ENCODE data around the gene KCNH1.

The KCNH1 gene, protein sequence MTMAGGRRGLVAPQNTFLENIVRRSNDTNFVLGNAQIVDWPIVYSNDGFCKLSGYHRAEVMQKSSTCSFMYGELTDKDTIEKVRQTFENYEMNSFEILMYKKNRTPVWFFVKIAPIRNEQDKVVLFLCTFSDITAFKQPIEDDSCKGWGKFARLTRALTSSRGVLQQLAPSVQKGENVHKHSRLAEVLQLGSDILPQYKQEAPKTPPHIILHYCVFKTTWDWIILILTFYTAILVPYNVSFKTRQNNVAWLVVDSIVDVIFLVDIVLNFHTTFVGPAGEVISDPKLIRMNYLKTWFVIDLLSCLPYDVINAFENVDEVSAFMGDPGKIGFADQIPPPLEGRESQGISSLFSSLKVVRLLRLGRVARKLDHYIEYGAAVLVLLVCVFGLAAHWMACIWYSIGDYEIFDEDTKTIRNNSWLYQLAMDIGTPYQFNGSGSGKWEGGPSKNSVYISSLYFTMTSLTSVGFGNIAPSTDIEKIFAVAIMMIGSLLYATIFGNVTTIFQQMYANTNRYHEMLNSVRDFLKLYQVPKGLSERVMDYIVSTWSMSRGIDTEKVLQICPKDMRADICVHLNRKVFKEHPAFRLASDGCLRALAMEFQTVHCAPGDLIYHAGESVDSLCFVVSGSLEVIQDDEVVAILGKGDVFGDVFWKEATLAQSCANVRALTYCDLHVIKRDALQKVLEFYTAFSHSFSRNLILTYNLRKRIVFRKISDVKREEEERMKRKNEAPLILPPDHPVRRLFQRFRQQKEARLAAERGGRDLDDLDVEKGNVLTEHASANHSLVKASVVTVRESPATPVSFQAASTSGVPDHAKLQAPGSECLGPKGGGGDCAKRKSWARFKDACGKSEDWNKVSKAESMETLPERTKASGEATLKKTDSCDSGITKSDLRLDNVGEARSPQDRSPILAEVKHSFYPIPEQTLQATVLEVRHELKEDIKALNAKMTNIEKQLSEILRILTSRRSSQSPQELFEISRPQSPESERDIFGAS

DNA sequence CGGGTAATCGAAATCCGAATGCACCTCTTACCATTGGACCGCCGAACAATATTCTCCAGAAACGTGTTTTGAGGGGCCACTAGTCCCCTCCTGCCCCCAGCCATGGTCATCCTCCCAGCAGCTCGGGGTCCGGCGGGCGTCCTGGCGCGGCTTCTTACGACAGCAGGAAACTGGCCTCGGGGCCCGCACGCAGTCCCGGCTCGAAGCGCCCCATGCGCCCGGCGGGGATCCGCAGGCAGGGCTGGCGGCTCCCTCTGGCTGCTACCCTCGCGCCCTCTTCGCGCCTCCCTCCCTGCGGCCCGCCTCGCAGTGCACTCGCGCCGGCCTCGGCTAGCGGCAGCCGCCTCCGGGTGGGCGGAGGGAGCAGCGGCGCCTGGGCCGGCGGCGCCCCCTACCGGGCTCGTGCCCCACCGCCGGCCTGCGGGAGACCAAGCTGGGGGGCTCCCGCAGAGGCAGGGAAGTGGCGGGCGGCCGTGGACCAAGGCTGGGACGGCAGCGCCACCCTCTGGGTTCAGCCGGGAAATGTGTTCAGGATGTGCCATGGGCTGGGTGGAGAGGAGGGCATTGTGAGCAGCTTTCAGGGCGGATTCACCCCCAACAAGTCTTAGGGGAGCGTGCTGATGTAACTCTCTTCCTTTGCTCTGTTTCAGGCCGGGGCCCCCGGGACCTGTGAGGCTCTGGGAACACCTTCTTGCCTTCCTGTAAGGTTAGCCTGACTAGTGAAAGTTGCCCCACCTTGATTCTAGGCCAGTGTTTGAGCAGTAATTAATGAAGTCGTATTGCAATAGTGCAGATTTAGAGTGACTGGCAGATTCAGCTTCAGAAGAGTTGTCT lies at the start of gene KCNH1:
Gene KCNH1, minus strand, starts transcription at position 313 of the 834 bp plus-strand sequence. Its CDS starts 203 bp downstream, at position 110.
- peak; percentile 70 for DNase-seq (ENCODE audit: low spot score)

DNA sequence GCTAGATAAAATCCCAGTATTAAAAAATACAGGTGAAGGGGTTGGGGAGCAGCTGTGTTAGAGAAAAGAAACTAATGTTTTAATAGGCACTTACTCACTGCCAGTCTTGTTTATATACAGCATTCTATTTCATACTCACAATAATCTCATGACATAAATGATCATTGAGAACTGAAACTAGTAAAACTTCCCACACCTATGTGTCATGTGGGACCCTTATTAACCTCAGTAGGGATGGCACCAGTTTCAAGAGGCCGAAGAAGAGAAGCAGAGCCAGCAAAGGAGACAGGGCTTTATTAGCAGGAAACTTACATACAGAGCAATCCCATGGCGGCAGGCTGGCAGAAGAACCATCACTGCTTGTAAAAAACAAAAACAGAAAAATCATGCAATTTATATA lies 48.8 kb upstream of the KCNH1 start:
- no peak for DNase-seq (ENCODE audit: low spot score)

DNA sequence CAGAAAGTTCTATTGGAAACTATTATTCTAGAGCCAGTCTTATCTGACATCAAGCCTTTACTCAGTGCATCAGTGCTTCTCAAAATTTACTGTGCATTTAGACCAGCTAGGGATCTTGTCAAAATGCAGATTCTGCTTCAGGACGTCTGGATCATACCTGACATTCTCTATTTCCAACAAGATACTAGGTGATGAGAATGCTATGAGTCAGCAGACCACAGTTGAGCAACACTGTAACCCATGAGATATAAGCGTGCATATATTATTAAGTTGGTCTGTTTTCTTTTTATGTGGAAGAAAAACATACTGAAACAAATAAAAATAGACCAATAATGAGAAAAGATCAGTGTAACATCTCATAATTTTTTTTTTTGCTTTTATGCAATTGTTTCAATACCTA lies 40.4 kb upstream of the KCNH1 start:
- no peak for DNase-seq (ENCODE audit: low spot score)

DNA sequence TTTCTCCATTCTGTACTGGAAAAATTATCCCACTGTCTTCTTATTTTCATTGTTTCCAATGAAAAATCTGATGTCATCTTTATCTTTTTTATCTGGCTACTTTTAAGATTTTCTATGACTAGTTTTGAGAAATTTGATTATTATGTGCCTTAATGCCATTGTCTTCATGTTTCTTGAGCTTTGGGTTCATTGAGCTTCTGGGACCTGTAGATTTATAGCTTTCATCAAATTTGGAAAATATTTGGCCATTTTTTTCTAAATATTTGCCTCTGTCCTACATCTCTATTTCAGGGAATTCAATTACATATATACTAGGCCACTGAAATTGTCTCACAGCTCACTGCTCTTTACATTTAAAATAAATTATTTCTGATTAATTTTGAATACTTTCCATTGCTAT lies 38.7 kb upstream of the KCNH1 start:
- no peak for DNase-seq (ENCODE audit: low spot score)

DNA sequence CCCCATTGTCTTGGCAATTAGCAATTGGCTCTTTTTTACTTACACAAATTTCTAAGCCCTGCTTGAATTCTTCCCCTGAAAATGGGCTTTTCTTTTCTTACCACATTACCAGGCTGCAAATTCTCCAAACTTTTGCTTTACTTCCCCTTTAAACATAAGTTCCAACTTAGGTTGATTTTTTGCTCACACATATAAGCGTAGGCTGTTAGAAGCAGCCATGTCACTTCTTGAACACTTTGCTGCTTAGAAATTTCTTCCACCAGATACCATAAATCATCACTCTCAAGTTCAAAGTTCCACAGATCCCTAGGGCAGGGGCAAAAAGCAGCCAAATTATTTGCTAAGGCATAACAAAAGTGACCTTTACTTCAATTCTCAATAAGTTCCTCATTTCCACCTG lies 35.4 kb upstream of the KCNH1 start:
- no peak for DNase-seq (ENCODE audit: low spot score)

DNA sequence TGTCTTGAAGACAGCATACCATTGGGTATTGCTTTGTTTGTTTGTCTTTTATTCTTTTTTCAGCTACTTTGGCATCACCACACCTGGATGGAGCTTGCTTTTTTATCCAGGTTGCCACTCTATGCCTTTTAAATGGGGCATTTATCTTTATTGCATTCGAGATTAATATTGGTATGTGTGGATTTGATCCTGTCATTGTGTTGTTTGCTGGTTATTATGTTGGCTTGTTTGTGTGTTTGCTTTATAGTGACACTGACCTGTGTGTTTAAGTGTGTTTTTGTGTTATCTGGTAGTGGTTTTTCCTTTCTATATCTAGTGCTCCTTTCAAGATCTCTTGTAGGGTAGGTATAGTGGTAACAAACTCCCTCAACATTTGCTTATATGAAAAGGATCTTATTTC lies 24.9 kb upstream of the KCNH1 start:
- no peak for DNase-seq (ENCODE audit: low spot score)

DNA sequence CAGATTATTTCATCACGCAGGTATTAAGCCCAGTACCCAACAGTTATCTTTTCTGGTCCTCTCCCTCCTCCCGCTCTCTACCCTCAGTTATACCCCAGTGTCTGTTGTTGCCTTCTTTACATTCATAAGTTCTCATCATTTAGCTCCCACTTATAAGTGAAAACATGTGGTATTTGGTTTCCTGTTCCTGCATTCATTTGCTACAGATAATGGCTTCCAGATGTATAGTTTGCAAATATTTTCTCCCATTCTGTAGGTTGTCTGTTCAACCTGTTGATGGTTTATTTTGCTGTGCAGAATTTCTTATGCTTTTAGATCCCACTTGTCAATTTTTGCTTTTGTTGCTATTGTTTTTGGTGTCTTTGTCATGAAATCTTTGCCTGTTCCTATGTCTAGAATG lies 21.1 kb upstream of the KCNH1 start:
- DNase-seq (ENCODE audit: low spot score): no peak

DNA sequence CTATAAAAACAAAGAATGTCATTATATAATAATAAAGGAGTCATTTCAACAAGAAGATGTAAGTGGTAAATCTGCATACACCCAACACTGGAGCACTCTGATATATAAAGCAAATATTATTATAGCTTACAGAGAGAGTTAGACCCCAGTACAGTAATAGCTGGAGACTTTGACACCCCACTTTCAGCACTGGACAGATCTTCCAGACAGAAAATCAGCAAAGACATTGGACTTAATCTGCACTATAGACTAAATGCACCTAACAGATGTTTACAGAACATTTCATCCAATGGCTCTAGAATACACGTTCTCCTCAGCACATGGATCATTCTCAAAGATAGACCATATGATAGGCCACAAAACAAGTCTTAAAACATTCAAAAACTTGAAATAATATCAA lies 20.0 kb upstream of the KCNH1 start:
- DNase-seq (ENCODE audit: low spot score): no peak

DNA sequence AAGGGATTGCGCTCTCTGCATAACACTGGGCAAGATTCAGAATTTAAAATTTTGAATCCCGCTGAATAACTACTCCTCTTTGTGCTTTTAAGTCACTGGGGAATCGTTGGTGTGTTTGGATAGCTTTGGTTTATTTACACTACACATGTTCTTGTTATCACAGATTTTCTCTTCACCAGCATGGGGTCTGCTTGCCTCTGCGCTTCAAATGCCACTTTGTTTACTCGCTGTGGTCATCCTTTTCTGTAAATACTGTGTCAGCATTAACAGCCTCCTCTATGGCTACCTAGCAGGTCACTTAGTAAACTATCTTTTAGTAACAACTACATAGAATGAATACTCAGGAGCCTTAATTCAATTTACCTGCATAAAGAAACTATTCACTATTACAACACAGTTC lies 14.4 kb upstream of the KCNH1 start:
- DNase-seq (ENCODE audit: low spot score): no peak

DNA sequence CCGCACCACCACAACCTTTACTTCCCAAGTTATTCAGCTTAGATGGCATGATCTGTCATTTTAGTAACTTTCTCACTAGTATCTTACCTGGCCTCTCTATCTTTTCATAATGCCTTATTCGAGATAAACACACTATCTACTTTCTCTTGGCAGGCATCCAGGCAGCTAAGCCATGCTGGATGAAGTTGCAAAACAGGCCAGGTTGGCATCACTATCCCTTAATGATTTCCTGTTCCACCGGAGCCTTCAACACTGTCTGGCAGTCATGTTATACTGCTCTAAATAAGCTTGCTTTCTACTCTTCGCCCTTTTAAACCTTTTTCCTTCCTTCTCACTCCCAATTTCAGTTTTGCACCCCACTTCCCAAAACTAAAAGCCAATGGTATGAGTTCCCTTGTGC lies 12.0 kb upstream of the KCNH1 start:
- no peak for DNase-seq (ENCODE audit: low spot score)

DNA sequence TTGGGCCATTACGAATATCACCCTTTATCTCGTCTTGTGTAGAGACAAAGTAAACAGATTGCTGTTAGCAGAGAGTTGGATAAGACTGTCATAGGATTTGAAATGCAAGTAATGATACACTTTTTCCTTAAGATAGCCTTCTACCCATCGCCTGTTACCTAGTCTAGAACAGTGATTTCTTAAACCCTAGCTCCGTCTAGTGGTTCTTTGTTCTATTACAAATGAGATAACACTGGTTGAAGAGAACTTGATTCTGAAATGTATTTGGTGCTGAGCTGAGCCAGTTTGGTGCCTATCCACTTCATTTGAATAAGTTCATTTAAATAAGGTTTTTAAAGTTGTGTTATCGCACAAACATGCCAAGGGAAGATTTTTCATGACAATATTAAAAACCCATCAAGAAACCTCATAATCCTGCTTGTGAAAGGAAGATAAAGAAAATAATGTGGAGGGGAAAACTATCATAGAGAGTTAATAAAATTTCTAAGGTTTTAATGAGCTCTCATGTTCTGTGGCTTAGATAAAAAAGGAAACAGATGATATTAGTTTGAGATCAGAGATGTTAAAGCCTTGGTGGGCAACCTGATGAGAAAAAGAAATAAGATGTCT lies 1.5 kb upstream of the KCNH1 start:
- peak; percentile 30 for DNase-seq (ENCODE audit: low spot score)

DNA sequence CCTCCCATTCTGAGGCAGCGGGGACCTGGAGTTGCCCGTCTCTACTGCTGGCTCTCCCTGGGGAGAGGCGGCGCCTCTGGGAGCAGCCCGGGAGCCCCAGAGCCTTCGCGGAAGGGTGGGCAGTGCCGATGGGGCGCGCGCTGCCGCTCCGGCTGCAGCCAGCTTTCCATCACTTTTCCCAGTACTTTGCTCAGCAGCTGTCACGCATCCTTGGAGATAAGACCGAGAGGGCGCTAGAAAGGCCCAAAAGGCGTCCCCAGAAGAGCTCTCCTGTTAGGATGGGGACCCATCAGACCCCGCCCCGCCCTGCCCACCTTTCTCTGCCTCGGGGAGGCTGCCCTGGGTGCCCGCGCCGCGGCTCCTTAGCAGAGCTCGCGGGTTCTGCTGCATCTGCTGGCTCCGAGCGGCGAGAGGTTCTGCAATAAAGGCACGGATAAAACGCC lies 534 bp downstream of the KCNH1 start:
- no peak for DNase-seq (ENCODE audit: low spot score)

DNA sequence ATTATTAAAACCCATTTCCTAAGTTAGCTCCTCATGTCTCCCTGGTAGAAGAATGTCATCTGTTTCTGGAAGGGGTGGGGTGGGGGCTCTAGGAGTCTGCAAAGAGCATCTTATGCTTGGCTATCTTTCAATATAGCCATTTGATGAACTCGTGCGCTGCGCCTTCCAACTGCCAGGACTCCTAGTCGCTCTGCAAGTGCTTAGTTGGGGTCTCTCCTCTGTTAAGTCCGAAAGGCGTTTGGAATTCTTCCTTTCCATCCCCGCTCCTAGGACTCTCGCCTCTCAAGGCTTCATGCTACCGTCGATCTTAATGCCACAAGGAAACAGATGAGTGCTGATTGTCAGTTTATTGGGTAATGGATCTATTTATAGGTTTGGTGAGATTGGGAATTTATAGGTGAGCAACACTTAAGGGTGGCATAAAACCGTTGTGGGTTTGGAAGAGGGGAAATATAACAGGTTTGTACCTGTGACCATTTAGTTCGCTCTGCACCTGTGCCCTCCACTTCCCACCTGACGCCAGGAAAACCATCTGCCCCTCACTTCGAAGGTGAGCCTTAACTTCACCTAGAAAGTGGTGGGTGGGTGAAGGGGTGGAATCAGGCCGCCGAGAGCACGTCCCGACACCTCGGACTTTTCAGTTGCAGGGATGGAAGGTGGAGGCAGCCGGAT lies 1.1 kb downstream of the KCNH1 start:
- DNase-seq (ENCODE audit: low spot score): no peak

DNA sequence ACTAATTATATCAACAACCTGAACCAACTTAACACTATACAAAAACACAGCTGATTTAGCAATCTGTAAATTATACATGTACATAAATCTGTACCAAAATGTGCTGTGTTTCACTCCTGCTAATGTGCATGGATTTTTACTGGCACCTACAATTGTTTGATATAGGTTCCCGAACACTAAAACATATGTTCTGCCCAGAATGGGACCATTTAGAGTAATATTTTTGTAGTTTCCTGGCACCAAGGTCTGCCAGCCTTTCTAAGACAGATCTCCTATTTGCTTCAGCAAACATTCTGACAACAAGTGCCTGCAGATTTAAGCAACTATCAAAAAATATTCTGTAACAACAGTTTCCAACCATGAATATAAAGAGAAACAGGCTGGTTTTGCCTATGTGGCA lies 4.2 kb downstream of the KCNH1 start:
- DNase-seq (ENCODE audit: low spot score): no peak

DNA sequence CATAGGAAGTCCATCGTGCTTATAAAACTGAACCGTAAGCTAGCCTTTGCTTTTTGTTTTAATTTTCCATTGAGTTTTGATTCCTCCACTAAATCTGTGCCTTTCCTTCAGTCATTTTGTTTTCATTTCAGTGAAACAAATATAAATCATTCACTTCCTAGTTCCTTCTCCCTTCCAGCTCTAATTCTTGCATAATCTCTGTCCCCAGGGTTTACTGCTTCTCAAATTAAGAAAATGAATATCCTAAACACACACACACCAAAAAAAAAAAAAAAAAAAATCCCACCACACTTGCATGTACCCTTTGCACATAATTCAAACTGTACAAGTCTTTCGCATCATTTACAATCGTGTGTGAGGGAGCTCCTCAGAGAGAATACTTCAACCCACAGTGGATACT lies 6.8 kb downstream of the KCNH1 start:
- no peak for DNase-seq (ENCODE audit: low spot score)

DNA sequence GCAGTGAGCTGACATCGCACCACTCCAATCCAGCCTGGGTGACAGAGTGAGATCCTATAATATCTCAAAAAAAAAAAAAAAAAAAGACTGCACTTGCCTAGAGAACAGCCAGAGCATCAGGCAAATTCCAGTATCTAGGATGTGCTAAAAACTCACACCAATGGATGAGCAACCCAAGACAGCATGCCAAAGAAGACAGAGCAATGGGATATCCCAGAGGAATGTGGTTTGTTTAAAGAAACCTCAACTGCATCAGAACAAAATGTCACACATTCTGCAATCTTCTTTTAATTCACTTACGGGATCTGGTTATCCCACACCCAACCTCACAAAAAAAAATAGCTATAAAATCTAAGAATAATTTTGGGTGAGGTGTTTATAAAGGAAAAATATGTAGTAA lies 7.3 kb downstream of the KCNH1 start:
- no peak for DNase-seq (ENCODE audit: low spot score)

DNA sequence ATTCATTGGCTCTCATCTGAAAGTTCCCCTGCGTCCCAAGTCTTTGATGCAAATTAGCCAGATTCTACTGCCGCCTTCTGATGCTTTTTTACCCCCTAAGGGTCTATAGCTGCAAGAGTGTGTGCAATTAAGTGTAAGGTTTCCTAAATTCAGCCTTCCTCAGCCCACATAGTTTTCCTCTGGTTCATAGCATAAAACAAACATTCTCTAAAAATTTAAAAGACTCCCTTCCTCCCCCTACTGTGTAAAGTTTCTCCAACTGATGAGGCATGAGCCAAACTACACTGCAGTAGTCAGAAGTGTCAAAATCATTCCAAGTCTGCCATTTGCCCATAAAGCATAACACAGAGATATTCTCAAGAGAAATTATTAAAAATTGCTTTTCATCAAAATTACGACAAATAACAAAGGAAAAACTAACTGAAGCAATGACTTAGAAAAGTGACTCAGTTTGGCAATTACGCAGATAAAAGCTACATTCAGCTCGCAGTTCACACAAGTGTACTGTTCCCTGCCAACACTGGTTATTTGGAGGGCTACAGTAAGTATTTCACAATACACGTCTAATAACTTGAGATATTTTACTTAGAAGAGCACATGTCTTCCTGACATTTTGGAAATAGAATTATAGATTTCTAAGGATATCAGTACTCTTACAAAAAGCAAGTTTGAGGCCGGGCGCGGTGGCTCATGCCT lies 15.4 kb downstream of the KCNH1 start:
- no peak for DNase-seq (ENCODE audit: low spot score)

DNA sequence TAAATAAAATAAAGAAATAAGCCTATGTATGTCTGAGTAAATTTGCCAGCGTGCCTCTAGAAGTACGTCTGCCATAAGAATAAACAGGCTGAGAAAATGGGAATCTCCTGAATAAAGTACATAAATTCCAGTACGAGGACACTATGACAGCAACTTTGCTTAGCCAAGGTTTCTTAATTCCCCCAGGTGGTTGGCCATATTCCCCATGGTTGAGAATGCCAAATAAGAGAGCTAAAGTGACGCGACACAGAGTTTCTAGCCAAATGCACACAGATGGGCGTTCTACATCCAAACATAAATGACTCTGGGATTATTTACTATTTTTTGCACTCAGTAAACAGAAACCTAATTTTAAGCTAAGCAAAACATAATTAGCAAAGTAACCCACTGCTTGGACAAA lies 19.5 kb downstream of the KCNH1 start:
- DNase-seq (ENCODE audit: low spot score): no peak

DNA sequence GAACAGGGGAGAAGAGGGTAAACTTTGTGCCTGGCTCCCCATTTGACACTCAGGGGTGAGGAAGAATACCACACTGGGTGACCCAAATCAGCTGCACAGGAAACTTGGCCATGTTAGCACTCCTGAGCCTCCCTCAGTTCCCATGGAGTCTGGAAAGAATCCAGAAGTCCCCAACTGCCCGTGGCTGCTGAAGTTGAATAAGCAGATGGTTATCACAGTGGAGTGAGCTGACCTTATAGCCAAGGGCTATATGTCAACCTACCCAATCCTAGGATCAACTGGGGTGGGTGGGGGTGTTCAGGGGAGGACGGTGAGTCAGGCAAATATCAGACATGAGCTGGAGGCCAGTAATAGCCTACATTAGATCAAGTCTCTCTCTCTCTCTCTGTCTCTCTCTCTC lies 20.4 kb downstream of the KCNH1 start:
- no peak for DNase-seq (ENCODE audit: low spot score)

DNA sequence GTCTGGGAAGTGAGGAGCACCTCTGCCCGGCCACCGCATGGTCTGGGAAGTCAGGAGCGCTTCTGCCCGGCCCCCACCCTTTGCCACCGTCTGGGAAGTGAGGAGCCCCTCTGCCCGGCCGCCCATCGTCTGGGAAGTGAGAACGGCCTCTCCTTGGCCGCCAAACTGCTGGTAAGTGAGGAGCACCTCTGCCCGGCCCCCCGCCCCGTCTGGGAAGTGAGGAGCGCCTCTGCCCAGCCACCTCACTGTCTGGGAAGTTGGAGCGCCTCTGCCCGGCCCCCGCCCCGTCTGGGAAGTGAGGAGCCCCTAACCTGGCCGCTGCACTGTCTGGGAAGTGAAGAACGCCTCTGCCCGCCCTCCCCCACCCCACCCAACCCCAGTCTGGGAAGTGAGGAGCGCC lies 22.6 kb downstream of the KCNH1 start:
- DNase-seq (ENCODE audit: low spot score): no peak

DNA sequence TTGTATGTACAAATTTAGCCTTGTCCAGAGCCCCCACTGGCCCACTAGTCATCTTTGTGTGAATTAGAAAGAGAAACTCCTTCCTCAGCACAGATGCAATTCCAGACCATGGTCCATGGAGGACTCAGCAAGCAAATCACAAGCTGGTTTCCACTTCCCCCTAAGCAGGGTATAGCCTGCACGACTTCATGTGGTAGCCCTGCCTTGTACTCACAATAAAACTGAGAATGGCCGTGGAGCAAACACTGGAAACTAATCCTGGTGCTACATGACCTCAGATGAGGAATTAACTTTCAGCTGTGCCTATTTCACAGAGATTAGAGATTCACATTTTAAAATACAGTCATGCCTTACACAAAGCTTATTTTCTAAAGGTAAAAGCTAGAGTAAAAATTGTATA lies 32.5 kb downstream of the KCNH1 start:
- no peak for DNase-seq (ENCODE audit: low spot score)

All from CD4-positive, alpha-beta T cell treated with Interleukin-2 at 100 ng/mL for 4 hours (primary cell).